AG04449 (cell line): ENCODE data around the gene EPAS1.

Source experiments
- CTCF ChIA-PET: fragments of 350-600 bp; formaldehyde crosslinking; extraction: SDS; loops from one replicate; lab custom pipeline; 2021; ENCODE audit warnings: antibody characterized with exemption; lab: Yijun Ruan, JAX
- POLR2A ChIA-PET: fragments of 400-600, 350-600 bp; formaldehyde crosslinking; extraction: SDS; loops from one replicate; lab custom pipeline; 2020; ENCODE audit warnings: antibody characterized with exemption, inconsistent platforms; lab: Yijun Ruan, JAX
- DNase-seq: peaks from one replicate; pipeline ENCODE4 v3.0.0-alpha.2; 2010; ENCODE audit warnings: low read depth, low spot score
- H3K4me3 ChIP-seq: 2 replicates; pipeline ENCODE4 v1.5.1; 2011; ENCODE audit warnings: low read depth, mild to moderate bottlenecking, control low read depth, low read length
- CTCF ChIP-seq: IDR thresholded peaks from one replicate; pipeline ENCODE4 v1.5.1; 2011; ENCODE audit warnings: mild to moderate bottlenecking, moderate library complexity, low read length, control low read depth, inconsistent platforms; ENCODE audit not compliant: insufficient read depth; ENCODE audit errors: missing control alignments

Gene EPAS1

GRCh38 chr2:46351098-46351749, 54.0 kb downstream of the EPAS1 start:
- CTCF ChIA-PET: interaction anchor here (1.0 to 1.3 kb wide), 2 partner anchors 12 to 14 kb away, joined by 3 to 5 read pairs; no protein-coding TSS in a partner anchor
- TF ChIP-seq CTCF: no peak
- POLR2A ChIA-PET: no interaction called here
- H3K4me3 ChIP-seq: no peak overlapping the region
- no peak for DNase-seq

GRCh38 chr2:46351750-46352138, 54.5 kb downstream of the EPAS1 start:
- POLR2A ChIA-PET: no interaction called here
- H3K4me3 ChIP-seq: no peak overlapping the region
- no peak for DNase-seq
- TF ChIP-seq CTCF: no peak
- CTCF ChIA-PET: no interaction called here

GRCh38 chr2:46352621-46353020, 55.4 kb downstream of the EPAS1 start:
- H3K4me3 ChIP-seq: no peak overlapping the region
- DNase-seq: no peak
- ChIA-PET CTCF (interaction anchor here (5.3 kb wide), 1 partner anchor 15 kb away, joined by 29 read pairs; no protein-coding TSS in a partner anchor), POLR2A (no interaction called here)
- no peak for TF ChIP-seq CTCF

- POLR2A ChIA-PET: no interaction called here
- H3K4me3 ChIP-seq: no peak overlapping the region
- CTCF ChIA-PET: interaction anchor here (1.0 to 5.3 kb wide), 3 partner anchors 9 to 291 kb away, joined by 4 to 29 read pairs (median 5); no protein-coding TSS in a partner anchor
- no peak for TF ChIP-seq CTCF
- DNase-seq: no peak
Observed at GRCh38 chr2:46353509-46353908, 56.3 kb downstream of the EPAS1 start.

GRCh38 chr2:46355756-46356155, 58.5 kb downstream of the EPAS1 start:
- TF ChIP-seq CTCF: no peak
- H3K4me3 ChIP-seq: no peak overlapping the region
- ChIA-PET POLR2A (interaction anchor here (1.4 kb wide), 1 partner anchor 59 kb away, joined by 5 read pairs; the partner anchor contains the start of gene EPAS1), CTCF (interaction anchor here (0.9 to 5.3 kb wide), 7 partner anchors 12 to 362 kb away, joined by 3 to 29 read pairs (median 4); no protein-coding TSS in a partner anchor)
- no peak for DNase-seq

- ChIA-PET CTCF (interaction anchor here (0.5 to 5.3 kb wide), 6 partner anchors 7 to 364 kb away, joined by 3 to 29 read pairs (median 4); no protein-coding TSS in a partner anchor), POLR2A (no interaction called here)
- no peak for TF ChIP-seq CTCF
- H3K4me3 ChIP-seq: no peak overlapping the region
- DNase-seq: no peak
Observed at GRCh38 chr2:46356991-46357390, 59.8 kb downstream of the EPAS1 start.
